HepG2 (cell line): ENCODE data around the gene CSE1L. TPM values are rescaled to one million over a fixed set of nuclear protein-coding genes. Genes with fewer than 3 reads are reported as not detected.

Experiments used
- KLF12 ChIP-seq: sonication (generic); formaldehyde crosslinking; IDR thresholded peaks from 2 replicates; pipeline ENCODE4 v1.4.0; 2020; ENCODE audit warnings: missing genetic modification reagents, borderline replicate concordance
- PAF1 ChIP-seq: IDR thresholded peaks from 2 replicates; pipeline ENCODE4 v1.6.1; 2016; ENCODE audit warnings: missing genetic modification reagents, missing compliant biosample characterization
- ZC3H13 ChIP-seq: sonication (generic); formaldehyde crosslinking; IDR thresholded peaks from 2 replicates; pipeline ENCODE4 v1.8.1; 2023; ENCODE audit warnings: mild to moderate bottlenecking, missing genetic modification reagents, moderate library complexity
- ZNF121 ChIP-seq: sonication (generic); formaldehyde crosslinking; IDR thresholded peaks from 2 replicates; pipeline ENCODE4 v1.5.0; 2020; ENCODE audit warnings: mild to moderate bottlenecking, missing genetic modification reagents
- ZNF407 ChIP-seq: sonication (generic); formaldehyde crosslinking; IDR thresholded peaks from one replicate; pipeline ENCODE4 v1.5.1; 2020; ENCODE audit warnings: mild to moderate bottlenecking, missing genetic modification reagents; ENCODE audit errors: not compliant biosample characterization
- ZNF549 ChIP-seq: sonication (generic); formaldehyde crosslinking; IDR thresholded peaks from 2 replicates; pipeline ENCODE4 v1.5.0; 2020; ENCODE audit warnings: missing genetic modification reagents
- polyA plus RNA-seq, 8 experiments: library from polyadenylated mRNA; depleted of rRNA in 3 of 8; stranded (reverse) in 7 of 8; unstranded in 1 of 8; fragments of >200 nt; fragmentation: Illumina TruSeq in 4 of 8; extraction: Trizol in 4 of 8; gene quantifications; 2 replicates each; pipeline versions ENCODE4 v1.2.1 to v1.2.3, GENCODE V29; 2011 to 2016; ENCODE audit warnings: low read depth in 4 of 8, missing spikeins in 1 of 8, mixed read lengths in 1 of 8; ENCODE audit not compliant: insufficient read depth in 1 of 8
- total RNA-seq, 5 experiments: library from RNA; depleted of rRNA; stranded (reverse); fragments of >200 nt; fragmentation: Illumina TruSeq; extraction: Trizol; gene quantifications; 2 replicates each; pipeline ENCODE4 v1.2.3, GENCODE V29; 2016; ENCODE audit warnings: low read depth in 1 of 5

Gene CSE1L
- total and polyA plus RNA-seq, 2 of the 13 experiments (the other 11 are each of a cell fraction or from before 2014, with no cell fraction given), result 56.9 to 258 TPM

- TF ChIP-seq ZNF407 (no peak), ZNF121 (CRISPR knock-in tag) (peak; percentile 83), ZNF549 (CRISPR knock-in tag) (no peak), PAF1 (peak; percentile 88; the same call in 1 of the 2 replicates), ZC3H13 (0 out of 2 replicates have a peak, but pooled peaks have one; percentile 31), KLF12 (CRISPR knock-in tag) (no peak)
These were observed 64.9 kb downstream of the CSE1L start (continued) for GRCh38 chr20:49110767-49111694.
